GM12873 (cell line): ENCODE measurements around the gene DAPK1.

Experiments
- CTCF ChIP-seq: IDR thresholded peaks from 2 replicates; pipeline ENCODE4 v1.5.1; 2012; ENCODE audit warnings: low read depth, mild to moderate bottlenecking, moderate library complexity, low read length, control low read depth; ENCODE audit not compliant: insufficient read depth; ENCODE audit errors: missing control alignments

The DAPK1 gene

GRCh38 chr9:87572719-87573118 lies 75.1 kb downstream of the DAPK1 start:
- TF ChIP-seq CTCF: no peak

GRCh38 chr9:87573841-87574342 lies 76.2 kb downstream of the DAPK1 start:
- TF ChIP-seq CTCF: no peak

GRCh38 chr9:87577746-87578145 lies 80.1 kb downstream of the DAPK1 start:
- TF ChIP-seq CTCF: no peak

GRCh38 chr9:87578625-87579024 lies 81.0 kb downstream of the DAPK1 start:
- no peak for TF ChIP-seq CTCF

- TF ChIP-seq CTCF: no peak
Observed at GRCh38 chr9:87579781-87580541, 82.3 kb downstream of the DAPK1 start.

- TF ChIP-seq CTCF: no peak
Observed at GRCh38 chr9:87580941-87581438, 83.3 kb downstream of the DAPK1 start.

- TF ChIP-seq CTCF: no peak
Observed at GRCh38 chr9:87581513-87581912, 83.8 kb downstream of the DAPK1 start.
